ENCODE data around the gene CABLES1.
"Not testable (repeated sequence)": the region's sequence is repeated elsewhere in the genome, so short reads cannot be mapped to it uniquely, and the experiment has no call there.

- not testable (repeated sequence) for TF ChIP-seq CTCF, POLR2AphosphoS5, POLR2A (IDR thresholded peaks at IDR 0.05)
Observed at GRCh38 chr18:23109163-23109562, 26.1 kb upstream of the CABLES1 start.

Measured in transverse colon (tissue), 4 donors.